K562 (cell line): ENCODE measurements around the gene SCN4A. TPM values are rescaled to one million over a fixed set of nuclear protein-coding genes. Genes with fewer than 3 reads are reported as not detected.

Experiments
- ATAC-seq: fragments of 200-7000 bp; cut with Tn5 transposase; 3 replicates; pipeline ENCODE4 v1.9.1; 2020; ENCODE audit warnings: moderate library complexity
- BruUV-seq: library from RNA; stranded (reverse); fragments of 400-500 nt; replicated peaks from 2 replicates; lab custom pipeline; 2021; lab: Mats Ljungman, UMichigan
- CTCF ChIA-PET: fragments of 300-600 bp; formaldehyde crosslinking; extraction: SDS; loops from one replicate; lab custom pipeline; 2021; ENCODE audit warnings: low intra/inter-chr PET ratio; lab: Yijun Ruan, JAX
- POLR2A ChIA-PET: fragments of 300-600, 350-650 bp; sonication (Branson Sonifier 250); formaldehyde crosslinking; extraction: SDS; loops from one replicate; lab custom pipeline; 2021; ENCODE audit warnings: antibody characterized with exemption, inconsistent platforms; lab: Yijun Ruan, JAX
- DNase-seq, 4 experiments: peaks; one replicate each; pipeline versions ENCODE4 v3.0.0 to v3.0.0-alpha.2; 2011 to 2018; ENCODE audit warnings: low spot score in 3 of 4, mixed read lengths in 3 of 4; ENCODE audit errors: extremely low read depth in 1 of 4
- FAIRE-seq: peaks from 2 replicates; lab custom pipeline; 2011; peaks lifted over from hg19 to GRCh38; lab: Jason Lieb, UNC
- H2AFZ ChIP-seq: 2 replicates; pipeline ENCODE4 v1.6.0; 2011; ENCODE audit warnings: low read depth, low read length, control low read depth, inconsistent platforms
- H3K27ac ChIP-seq: fragments of 200-600 bp; 3 replicates; pipeline ENCODE4 v1.8.0; 2011; ENCODE audit warnings: low read depth, mild to moderate bottlenecking, control low read depth, inconsistent platforms, low read length, moderate library complexity, mixed read lengths; ENCODE audit errors: extremely low read depth
- H3K27me3 ChIP-seq, 2 experiments: fragments of 300-600 bp in 1 of 2; 2 replicates in 1 of 2; 3 replicates in 1 of 2; pipeline versions ENCODE4 v1.6.0 to v1.8.0; 2011; ENCODE audit warnings: inconsistent platforms in 2 of 2, low read length in 2 of 2, mild to moderate bottlenecking in 1 of 2, mixed read lengths in 1 of 2, moderate library complexity in 1 of 2; ENCODE audit not compliant: control insufficient read depth in 2 of 2, insufficient read depth in 2 of 2
- H3K36me3 ChIP-seq: fragments of 300-600 bp; 3 replicates; pipeline ENCODE4 v1.8.0; 2011; ENCODE audit warnings: mild to moderate bottlenecking, low read length, inconsistent platforms; ENCODE audit not compliant: control insufficient read depth, insufficient read depth
- H3K4me1 ChIP-seq, 2 experiments: fragments of 200-600 bp in 1 of 2; replicated peaks in 1 of 2; 2 replicates in 1 of 2; 3 replicates in 1 of 2; pipeline versions ENCODE4 v1.5.1 to v1.8.0; 2011; ENCODE audit warnings: inconsistent platforms in 2 of 2, low read length in 2 of 2, mild to moderate bottlenecking in 1 of 2, mixed read lengths in 1 of 2, moderate library complexity in 1 of 2; ENCODE audit not compliant: control insufficient read depth in 2 of 2, insufficient read depth in 2 of 2
- H3K4me2 ChIP-seq: 2 replicates; pipeline ENCODE4 v1.6.1; 2011; ENCODE audit warnings: low read length, control low read depth, inconsistent platforms, mixed read lengths; ENCODE audit not compliant: insufficient read depth
- H3K4me3 ChIP-seq: fragments of 200-600 bp; sonication (generic), shearing (Covaris generic); 2 replicates; pipeline ENCODE4 v1.5.1; 2016; ENCODE audit warnings: control low read depth, inconsistent platforms
- H3K79me2 ChIP-seq: fragments of 200-600 bp; 3 replicates; pipeline ENCODE4 v1.8.0; 2011; ENCODE audit warnings: low read length, inconsistent platforms; ENCODE audit not compliant: control insufficient read depth, insufficient read depth
- H3K9ac ChIP-seq, 2 experiments: 2 replicates each; pipeline versions ENCODE4 v1.6.0 to v1.6.1; 2011; ENCODE audit warnings: low read depth in 2 of 2, low read length in 2 of 2, control low read depth in 1 of 2, inconsistent platforms in 1 of 2, mild to moderate bottlenecking in 1 of 2, mixed read lengths in 1 of 2; ENCODE audit not compliant: insufficient read depth in 1 of 2
- H3K9me1 ChIP-seq: one replicate; pipeline ENCODE4 v1.6.0; 2011; ENCODE audit warnings: inconsistent platforms, mild to moderate bottlenecking, low read length, moderate library complexity; ENCODE audit not compliant: control insufficient read depth, insufficient read depth
- H3K9me3 ChIP-seq: replicated peaks from 2 replicates; pipeline ENCODE4 v1.5.1; 2011; ENCODE audit warnings: low read depth, low read length, inconsistent platforms; ENCODE audit not compliant: control insufficient read depth, insufficient read depth
- H4K20me1 ChIP-seq: replicated peaks from 2 replicates; pipeline ENCODE4 v1.6.1; 2011; ENCODE audit warnings: low read length, inconsistent platforms, mixed read lengths; ENCODE audit not compliant: control insufficient read depth, insufficient read depth
- ATF3 ChIP-seq, 2 experiments: fragments of 450-650 bp in 1 of 2; sonication (generic) in 1 of 2; formaldehyde crosslinking in 1 of 2; IDR thresholded peaks in 1 of 2; conservative IDR thresholded peaks in 1 of 2; 2 replicates each; pipeline versions ENCODE4 v1.6.1 to v1.8.1; 2016 to 2023; ENCODE audit warnings: mild to moderate bottlenecking in 2 of 2, moderate library complexity in 2 of 2, inconsistent platforms in 1 of 2, missing genetic modification reagents in 1 of 2
- MAFG ChIP-seq: fragments of 450-650 bp; conservative IDR thresholded peaks from 2 replicates; pipeline ENCODE4 v1.6.1; 2016; ENCODE audit warnings: missing genetic modification characterization, missing compliant biosample characterization
- NKRF ChIP-seq: fragments of 450-650 bp; IDR thresholded peaks from 2 replicates; pipeline ENCODE4 v1.6.1; 2016; ENCODE audit warnings: borderline replicate concordance
- POLR2G ChIP-seq: fragments of 200-400 bp; formaldehyde crosslinking; IDR thresholded peaks from 2 replicates; pipeline ENCODE4 v1.6.1; 2017; ENCODE audit warnings: low read depth, mild to moderate bottlenecking, antibody characterized with exemption, low read length, moderate library complexity
- RBFOX2 ChIP-seq: fragments of 200-400 bp; formaldehyde crosslinking; IDR thresholded peaks from 2 replicates; pipeline ENCODE4 v1.6.1; 2017; ENCODE audit warnings: low read depth, mild to moderate bottlenecking, low read length, moderate library complexity
- WGBS: fragments of 100-300 bp; shearing (Covaris generic); methylation state at CpG from one replicate; pipeline ENCODE4 v1.1.6; 2016; ENCODE audit warnings: low coverage, mixed read lengths; ENCODE audit not compliant: insufficient coverage; ENCODE audit errors: missing lambda C conversion rate; 5-methylcytosine and 5-hydroxymethylcytosine counted together
- in situ Hi-C: fragments of 300-500 bp; cut with MboI; formaldehyde crosslinking; loops from 4 replicates; pipeline ENCODE4 v1.15.0; 2018; ENCODE audit warnings: inconsistent platforms, mixed read lengths
- intact Hi-C: fragments of 100-400 bp; cut with micrococcal nuclease; formaldehyde crosslinking; loops from 2 replicates; pipeline ENCODE4 v1.14.2; 2022
- polyA plus RNA-seq, 8 experiments: library from polyadenylated mRNA; depleted of rRNA in 4 of 8; stranded (reverse) in 5 of 8; unstranded in 3 of 8; fragments of >200 nt; fragmentation: Nextera tagmentation in 2 of 8; fragmentation: Illumina TruSeq in 1 of 8; extraction: Ambion mirVana in 2 of 8; extraction: Trizol in 1 of 8; gene quantifications; 2 replicates each; pipeline versions ENCODE4 v1.2.1 to v1.2.3, GENCODE V29; 2011 to 2014; ENCODE audit warnings: inconsistent platforms in 1 of 8, missing spikeins in 1 of 8
- total RNA-seq, 7 experiments: library from RNA; depleted of rRNA in 6 of 7; stranded (reverse); fragments of >200 nt in 6 of 7; fragmentation: Illumina TruSeq in 2 of 7; extraction: Trizol in 2 of 7; gene quantifications; 2 replicates each; pipeline versions ENCODE4 v1.2.1 to v1.2.3, GENCODE V29; 2011 to 2021; ENCODE audit warnings: low replicate concordance in 1 of 7

Gene SCN4A
- total and polyA plus RNA-seq, 9 of the 15 experiments (the other 6 are each of a cell fraction or from before 2014, with no cell fraction given), result 0.29 to 2.6 (median 1.4) TPM

GRCh38 chr17:63960006-63960405, 12.7 kb downstream of the SCN4A start:
- no peak for FAIRE-seq
- Histone ChIP-seq H3K4me2 (0 out of 2 replicates have a peak overlapping the region, but pooled peaks have one; percentile 89), H3K27ac (no peak overlapping the region), H3K9me3 (no peaks in the 10 kb centered on the region), H3K9me1 (peaks cover 2% of the 10 kb centered on the region), H3K36me3 (no peaks in the 10 kb centered on the region), H3K27me3 (0 out of 5 replicates have a peak, but pooled peaks cover 0 to 3% of the 10 kb centered on the region in 2 experiments), H3K4me3 (no peak overlapping the region), H4K20me1 (no peaks in the 10 kb centered on the region), H2AFZ (no peak overlapping the region), H3K79me2 (no peaks in the 10 kb centered on the region), H3K9ac (peak overlapping the region; percentile 17 to 66; a peak in 3 of 4 replicates), H3K4me1 (peaks cover 15 to 26% of the 10 kb centered on the region in 2 experiments)
- ChIA-PET POLR2A (no interaction called here), CTCF (no interaction called here)
- no TSS peak for BruUV-seq
- WGBS, result 52% methylated on average over 6 of the region's 9 CpGs
- in situ Hi-C loops, result no loop called here
- intact Hi-C loops, result no loop called here
- DNase-seq, result no peak
- peak; percentile 42; the same call in 1 of the 2 replicates for TF ChIP-seq RBFOX2
- TF ChIP-seq POLR2G, result peak; percentile 32; the same call in 1 of the 2 replicates
- no peak for TF ChIP-seq MAFG (tag)
- no peak for ATAC-seq

- Histone ChIP-seq H3K79me2 (no peaks in the 10 kb centered on the region), H3K4me3 (no peak overlapping the region), H3K36me3 (no peaks in the 10 kb centered on the region), H3K27ac (no peak overlapping the region), H3K27me3 (peaks cover 3 to 15% of the 10 kb centered on the region in 2 experiments; a peak in 4 of 5 replicates), H3K9me3 (no peaks in the 10 kb centered on the region)
- intact Hi-C loops, result no loop called here
- DNase-seq, result no peak
- WGBS, result 58% methylated on average over 5 of the region's 5 CpGs
- no peak for ATAC-seq
- no peak for FAIRE-seq
- in situ Hi-C loops, result no loop called here
- TF ChIP-seq ATF3 (IDR thresholded peaks at IDR 0.05) (0 out of 2 replicates have a peak, but pooled peaks have one; percentile 14), ATF3 (CRISPR knock-in tag; conservative IDR thresholded peaks at IDR 0.05) (no peak), NKRF (no peak)
- TF ChIP-seq, all 486 proteins: peak for 1
- Histone ChIP-seq H3K9ac (no peak overlapping the region), H3K4me1 (peaks cover 12 to 18% of the 10 kb centered on the region in 2 experiments), H4K20me1 (0 out of 2 replicates have a peak, but pooled peaks cover under 1% of the 10 kb centered on the region), H3K4me2 (no peak overlapping the region), H2AFZ (no peak overlapping the region), H3K9me1 (no peaks in the 10 kb centered on the region)
- ChIA-PET POLR2A (interaction anchor here (0.6 to 2.1 kb wide), 6 partner anchors 10 to 1186 kb away, joined by 3 to 6 read pairs (median 4); partner anchors contain the start of gene GH2), CTCF (no interaction called here)
- BruUV-seq, result no TSS peak
Observed at GRCh38 chr17:63956296-63956920, 16.3 kb downstream of the SCN4A start.
